Measurements from ENCODE around the gene EIF4EBP2. TPM values are rescaled to one million over a fixed set of nuclear protein-coding genes. Genes with fewer than 3 reads are reported as not detected.

The EIF4EBP2 gene
- total and polyA plus RNA-seq, 2 of the 13 experiments (the other 11 are each of a cell fraction or from before 2014, with no cell fraction given) = 16.9 to 22.0 TPM

GRCh38 chr10:70380350-70381135 is 23.4 kb upstream of the EIF4EBP2 start (continued):
- no peak for TF ChIP-seq NFAT5 (CRISPR knock-in tag; IDR thresholded peaks at IDR 0.05)
- TF ChIP-seq ZNF749 (CRISPR knock-in tag; IDR thresholded peaks at IDR 0.05; ENCODE audit: borderline replicate concordance) = no peak

GRCh38 chr10:70381471-70382421 is 22.2 kb upstream of the EIF4EBP2 start:
- Histone ChIP-seq H3K4me3 (replicated peaks in 1 of 3; ENCODE audit: insufficient read depth in 1 of 3, low read depth in 2 of 3, low read length in 3 of 3) (peak overlapping the region; percentile 71 to 87 (median 75)), H4K20me1 (ENCODE audit: insufficient read depth, low read length) (no peaks in the 10 kb centered on the region), H3K9ac (ENCODE audit: insufficient read depth, low read depth, low read length) (peak overlapping the region; percentile 70), H3K27ac (ENCODE audit: extremely low read length, insufficient read depth, low read length) (no peak overlapping the region), H3K4me1 (ENCODE audit: insufficient read depth, low read length) (peaks cover 41% of the 10 kb centered on the region), H3K36me3 (replicated peaks in 1 of 2; ENCODE audit: control insufficient read depth in 1 of 2, insufficient read depth in 2 of 2, low read length in 2 of 2) (no peaks in the 10 kb centered on the region), H3K27me3 (ENCODE audit: control insufficient read depth in 1 of 2, insufficient read depth in 2 of 2, low read length in 2 of 2) (peaks cover 2 to 23% of the 10 kb centered on the region in 2 experiments; a peak in 3 of 5 replicates), H3K9me3 (ENCODE audit: low read length) (no peaks in the 10 kb centered on the region), H3K79me2 (ENCODE audit: insufficient read depth, low read length) (no peaks in the 10 kb centered on the region), H2AFZ (ENCODE audit: low read length) (peak overlapping the region; percentile 29), H3K4me2 (ENCODE audit: low read depth, low read length) (peak overlapping the region; percentile 100)
- POLR2A ChIA-PET = interaction anchor here (0.7 to 1.6 kb wide), 5 partner anchors 21 to 235 kb away, joined by 3 to 7 read pairs (median 4); partner anchors contain the start of genes EIF4EBP2 and TYSND1
- BruUV-seq (replicated peaks) = no TSS peak
- DNase-seq (ENCODE audit: low spot score) = no peak
- intact Hi-C loops (cut with micrococcal nuclease; ENCODE audit: unreplicated experiment) = loop anchor here (2.0 to 5.0 kb wide), 3 partner anchors 21 to 159 kb away; no protein-coding TSS in a partner anchor
- WGBS (ENCODE audit: low lambda C conversion rate) = 4% methylated on average over 10 of the region's 61 CpGs
- no peak for FAIRE-seq
- in situ Hi-C loops (cut with HindIII; ENCODE audit: extremely low pct_ligation_motif_present, low pct_unique_long_range_greater_than_20kb) = no loop called here
- CTCF ChIA-PET (ENCODE audit: low intra/inter-chr PET ratio, low total read pairs) = interaction anchor here (0.6 kb wide), 1 partner anchor 15 kb away, joined by 3 read pairs; no protein-coding TSS in a partner anchor
- peak; percentile 49 for ATAC-seq
- TF ChIP-seq, protein P1, sequence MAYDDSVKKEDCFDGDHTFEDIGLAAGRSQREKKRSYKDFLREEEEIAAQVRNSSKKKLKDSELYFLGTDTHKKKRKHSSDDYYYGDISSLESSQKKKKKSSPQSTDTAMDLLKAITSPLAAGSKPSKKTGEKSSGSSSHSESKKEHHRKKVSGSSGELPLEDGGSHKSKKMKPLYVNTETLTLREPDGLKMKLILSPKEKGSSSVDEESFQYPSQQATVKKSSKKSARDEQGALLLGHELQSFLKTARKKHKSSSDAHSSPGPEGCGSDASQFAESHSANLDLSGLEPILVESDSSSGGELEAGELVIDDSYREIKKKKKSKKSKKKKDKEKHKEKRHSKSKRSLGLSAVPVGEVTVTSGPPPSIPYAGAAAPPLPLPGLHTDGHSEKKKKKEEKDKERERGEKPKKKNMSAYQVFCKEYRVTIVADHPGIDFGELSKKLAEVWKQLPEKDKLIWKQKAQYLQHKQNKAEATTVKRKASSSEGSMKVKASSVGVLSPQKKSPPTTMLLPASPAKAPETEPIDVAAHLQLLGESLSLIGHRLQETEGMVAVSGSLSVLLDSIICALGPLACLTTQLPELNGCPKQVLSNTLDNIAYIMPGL (CRISPR knock-in tag; IDR thresholded peaks at IDR 0.05; ENCODE audit: borderline replicate concordance in 1 of 2, low read depth in 1 of 2) = peak in 1 of 2 experiments; percentile 33; a peak in 2 of 4 replicates
- TF ChIP-seq KAT7 (CRISPR knock-in tag; IDR thresholded peaks at IDR 0.05; ENCODE audit: borderline replicate concordance) (no peak), REL (CRISPR knock-in tag; conservative IDR thresholded peaks at IDR 0.05) (no peak), GPBP1L1 (CRISPR knock-in tag; IDR thresholded peaks at IDR 0.05) (no peak)
